ENCODE data around the gene C19orf47.

C19orf47 gene

DNA sequence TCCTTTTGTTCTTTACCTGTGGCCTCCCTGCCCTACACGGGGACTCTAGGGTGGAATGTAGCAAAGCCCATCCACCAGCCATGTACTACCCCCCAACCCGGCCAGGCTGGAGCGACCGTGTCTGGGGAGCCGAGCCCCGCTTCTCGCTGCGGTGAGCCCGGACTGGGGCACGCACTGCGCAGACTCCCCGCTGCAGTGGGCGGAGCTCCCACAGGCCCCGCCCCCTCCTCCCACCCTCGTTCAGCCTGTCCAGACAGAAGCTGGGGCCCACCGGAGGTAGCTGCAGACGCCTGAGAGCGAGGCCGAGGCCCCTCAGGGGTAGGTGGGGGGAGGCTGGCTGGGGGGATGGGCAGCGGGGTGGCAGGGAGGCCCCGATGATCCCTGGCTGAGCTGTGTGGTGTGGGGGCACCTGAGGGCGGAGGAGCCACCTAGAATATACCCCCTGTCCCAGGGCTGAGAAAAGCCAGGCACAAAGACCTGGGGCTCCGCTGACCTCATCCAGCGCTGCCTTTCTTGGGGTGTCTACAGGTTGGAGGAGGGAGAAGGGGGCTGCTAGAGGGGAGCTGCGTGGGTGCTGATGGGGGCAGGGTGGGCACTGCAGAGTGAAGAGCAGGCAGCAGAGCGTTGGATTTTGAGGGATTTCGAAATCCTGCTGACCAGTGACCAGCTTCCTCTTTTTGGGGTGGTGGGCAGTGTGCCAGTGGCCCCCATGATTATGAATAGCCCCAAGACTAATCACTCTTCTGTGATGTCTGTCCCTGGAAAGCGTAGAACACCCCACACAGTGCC, 17.6 kb upstream of the C19orf47 start:
- ATAC-seq: peak; percentile 96
- no peak for TF ChIP-seq OSR1 (CRISPR knock-in tag; IDR thresholded peaks at IDR 0.05)
- no peak for TF ChIP-seq ZNF565 (CRISPR knock-in tag; conservative IDR thresholded peaks at IDR 0.05; ENCODE audit: low read depth)

DNA sequence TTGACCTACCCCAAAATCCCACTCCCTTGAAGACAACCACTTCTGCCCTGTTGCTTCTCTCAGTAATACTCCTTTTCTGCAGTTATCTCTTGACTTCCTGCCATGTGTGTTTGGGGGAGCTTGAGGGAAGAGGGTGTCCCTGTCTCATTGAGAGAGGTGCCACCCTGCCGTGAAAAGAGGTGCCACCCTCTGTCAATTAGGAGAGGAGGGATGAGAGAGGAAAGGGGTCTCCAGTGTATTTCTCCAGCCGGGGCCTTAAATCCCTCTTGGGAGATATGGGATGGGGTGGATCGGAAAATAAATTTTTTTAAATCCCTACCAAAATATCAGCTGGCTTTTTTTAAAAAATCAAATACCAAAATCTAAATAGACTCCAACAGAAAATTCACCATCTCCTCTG, 16.8 kb upstream of the C19orf47 start:
- TF ChIP-seq ZNF565 (CRISPR knock-in tag; conservative IDR thresholded peaks at IDR 0.05; ENCODE audit: low read depth) (no peak), OSR1 (CRISPR knock-in tag; IDR thresholded peaks at IDR 0.05) (no peak), ZNF8 (CRISPR knock-in tag; IDR thresholded peaks at IDR 0.05) (no peak), ZFP30 (CRISPR knock-in tag; IDR thresholded peaks at IDR 0.05) (no peak), TOX (CRISPR knock-in tag; IDR thresholded peaks at IDR 0.05; ENCODE audit: borderline replicate concordance) (no peak), ARNTL (CRISPR knock-in tag; IDR thresholded peaks at IDR 0.05; ENCODE audit: borderline replicate concordance, low read depth) (no peak), RARB (CRISPR knock-in tag; IDR thresholded peaks at IDR 0.05) (no peak), GLIS3 (CRISPR knock-in tag; IDR thresholded peaks at IDR 0.05) (no peak), TCF4 (CRISPR knock-in tag; IDR thresholded peaks at IDR 0.05; ENCODE audit: borderline replicate concordance) (no peak), ISL1 (CRISPR knock-in tag; IDR thresholded peaks at IDR 0.05) (no peak), ESRRG (CRISPR knock-in tag; IDR thresholded peaks at IDR 0.05) (no peak), ZFP3 (CRISPR knock-in tag; IDR thresholded peaks at IDR 0.05) (no peak), SNAI2 (CRISPR knock-in tag; IDR thresholded peaks at IDR 0.05) (no peak), BACH2 (CRISPR knock-in tag; IDR thresholded peaks at IDR 0.05; ENCODE audit: borderline replicate concordance) (no peak), ZC3H10 (CRISPR knock-in tag; IDR thresholded peaks at IDR 0.05) (no peak)
- TF ChIP-seq, protein P1, sequence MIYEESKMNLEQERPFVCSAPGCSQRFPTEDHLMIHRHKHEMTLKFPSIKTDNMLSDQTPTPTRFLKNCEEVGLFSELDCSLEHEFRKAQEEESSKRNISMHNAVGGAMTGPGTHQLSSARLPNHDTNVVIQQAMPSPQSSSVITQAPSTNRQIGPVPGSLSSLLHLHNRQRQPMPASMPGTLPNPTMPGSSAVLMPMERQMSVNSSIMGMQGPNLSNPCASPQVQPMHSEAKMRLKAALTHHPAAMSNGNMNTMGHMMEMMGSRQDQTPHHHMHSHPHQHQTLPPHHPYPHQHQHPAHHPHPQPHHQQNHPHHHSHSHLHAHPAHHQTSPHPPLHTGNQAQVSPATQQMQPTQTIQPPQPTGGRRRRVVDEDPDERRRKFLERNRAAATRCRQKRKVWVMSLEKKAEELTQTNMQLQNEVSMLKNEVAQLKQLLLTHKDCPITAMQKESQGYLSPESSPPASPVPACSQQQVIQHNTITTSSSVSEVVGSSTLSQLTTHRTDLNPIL (CRISPR knock-in tag; IDR thresholded peaks at IDR 0.05; ENCODE audit: low read depth): no peak
- TF ChIP-seq, protein P2, sequence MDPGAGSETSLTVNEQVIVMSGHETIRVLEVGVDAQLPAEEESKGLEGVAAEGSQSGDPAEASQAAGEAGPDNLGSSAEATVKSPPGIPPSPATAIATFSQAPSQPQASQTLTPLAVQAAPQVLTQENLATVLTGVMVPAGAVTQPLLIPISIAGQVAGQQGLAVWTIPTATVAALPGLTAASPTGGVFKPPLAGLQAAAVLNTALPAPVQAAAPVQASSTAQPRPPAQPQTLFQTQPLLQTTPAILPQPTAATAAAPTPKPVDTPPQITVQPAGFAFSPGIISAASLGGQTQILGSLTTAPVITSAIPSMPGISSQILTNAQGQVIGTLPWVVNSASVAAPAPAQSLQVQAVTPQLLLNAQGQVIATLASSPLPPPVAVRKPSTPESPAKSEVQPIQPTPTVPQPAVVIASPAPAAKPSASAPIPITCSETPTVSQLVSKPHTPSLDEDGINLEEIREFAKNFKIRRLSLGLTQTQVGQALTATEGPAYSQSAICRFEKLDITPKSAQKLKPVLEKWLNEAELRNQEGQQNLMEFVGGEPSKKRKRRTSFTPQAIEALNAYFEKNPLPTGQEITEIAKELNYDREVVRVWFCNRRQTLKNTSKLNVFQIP (CRISPR knock-in tag; IDR thresholded peaks at IDR 0.05; ENCODE audit: borderline replicate concordance, low read depth): no peak
- TF ChIP-seq, protein P3, sequence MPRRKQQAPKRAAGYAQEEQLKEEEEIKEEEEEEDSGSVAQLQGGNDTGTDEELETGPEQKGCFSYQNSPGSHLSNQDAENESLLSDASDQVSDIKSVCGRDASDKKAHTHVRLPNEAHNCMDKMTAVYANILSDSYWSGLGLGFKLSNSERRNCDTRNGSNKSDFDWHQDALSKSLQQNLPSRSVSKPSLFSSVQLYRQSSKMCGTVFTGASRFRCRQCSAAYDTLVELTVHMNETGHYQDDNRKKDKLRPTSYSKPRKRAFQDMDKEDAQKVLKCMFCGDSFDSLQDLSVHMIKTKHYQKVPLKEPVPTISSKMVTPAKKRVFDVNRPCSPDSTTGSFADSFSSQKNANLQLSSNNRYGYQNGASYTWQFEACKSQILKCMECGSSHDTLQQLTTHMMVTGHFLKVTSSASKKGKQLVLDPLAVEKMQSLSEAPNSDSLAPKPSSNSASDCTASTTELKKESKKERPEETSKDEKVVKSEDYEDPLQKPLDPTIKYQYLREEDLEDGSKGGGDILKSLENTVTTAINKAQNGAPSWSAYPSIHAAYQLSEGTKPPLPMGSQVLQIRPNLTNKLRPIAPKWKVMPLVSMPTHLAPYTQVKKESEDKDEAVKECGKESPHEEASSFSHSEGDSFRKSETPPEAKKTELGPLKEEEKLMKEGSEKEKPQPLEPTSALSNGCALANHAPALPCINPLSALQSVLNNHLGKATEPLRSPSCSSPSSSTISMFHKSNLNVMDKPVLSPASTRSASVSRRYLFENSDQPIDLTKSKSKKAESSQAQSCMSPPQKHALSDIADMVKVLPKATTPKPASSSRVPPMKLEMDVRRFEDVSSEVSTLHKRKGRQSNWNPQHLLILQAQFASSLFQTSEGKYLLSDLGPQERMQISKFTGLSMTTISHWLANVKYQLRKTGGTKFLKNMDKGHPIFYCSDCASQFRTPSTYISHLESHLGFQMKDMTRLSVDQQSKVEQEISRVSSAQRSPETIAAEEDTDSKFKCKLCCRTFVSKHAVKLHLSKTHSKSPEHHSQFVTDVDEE (CRISPR knock-in tag; IDR thresholded peaks at IDR 0.05): no peak
- TF ChIP-seq, protein P4, sequence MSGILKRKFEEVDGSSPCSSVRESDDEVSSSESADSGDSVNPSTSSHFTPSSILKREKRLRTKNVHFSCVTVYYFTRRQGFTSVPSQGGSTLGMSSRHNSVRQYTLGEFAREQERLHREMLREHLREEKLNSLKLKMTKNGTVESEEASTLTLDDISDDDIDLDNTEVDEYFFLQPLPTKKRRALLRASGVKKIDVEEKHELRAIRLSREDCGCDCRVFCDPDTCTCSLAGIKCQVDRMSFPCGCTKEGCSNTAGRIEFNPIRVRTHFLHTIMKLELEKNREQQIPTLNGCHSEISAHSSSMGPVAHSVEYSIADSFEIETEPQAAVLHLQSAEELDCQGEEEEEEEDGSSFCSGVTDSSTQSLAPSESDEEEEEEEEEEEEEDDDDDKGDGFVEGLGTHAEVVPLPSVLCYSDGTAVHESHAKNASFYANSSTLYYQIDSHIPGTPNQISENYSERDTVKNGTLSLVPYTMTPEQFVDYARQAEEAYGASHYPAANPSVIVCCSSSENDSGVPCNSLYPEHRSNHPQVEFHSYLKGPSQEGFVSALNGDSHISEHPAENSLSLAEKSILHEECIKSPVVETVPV (CRISPR knock-in tag; IDR thresholded peaks at IDR 0.05): no peak
- no peak for ATAC-seq

DNA sequence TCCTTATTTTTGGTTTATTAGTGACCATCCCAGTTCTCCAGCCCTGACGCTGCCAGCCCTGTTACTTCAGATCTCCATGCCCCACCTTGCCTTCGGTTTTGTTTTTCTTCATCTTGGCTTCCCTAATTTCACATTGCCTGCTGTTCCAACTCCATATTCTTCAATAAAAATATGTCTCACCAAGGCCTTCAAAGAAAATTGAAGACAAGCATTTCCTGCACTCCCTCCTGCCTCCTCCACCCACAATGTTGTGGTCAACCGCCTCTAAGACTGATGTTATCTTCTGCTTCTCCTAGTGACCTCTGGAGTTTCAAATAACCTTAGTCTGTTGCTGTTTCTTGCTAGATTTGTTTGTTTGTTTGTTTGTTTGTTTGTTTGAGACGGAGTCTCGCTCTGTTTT, 14.9 kb upstream of the C19orf47 start:
- TF ChIP-seq OSR1 (CRISPR knock-in tag; IDR thresholded peaks at IDR 0.05): no peak
- TF ChIP-seq ZNF8 (CRISPR knock-in tag; IDR thresholded peaks at IDR 0.05): no peak
- no peak for TF ChIP-seq ISL1 (CRISPR knock-in tag; IDR thresholded peaks at IDR 0.05)
- no peak for TF ChIP-seq ARNTL (CRISPR knock-in tag; IDR thresholded peaks at IDR 0.05; ENCODE audit: borderline replicate concordance, low read depth)
- TF ChIP-seq BACH2 (CRISPR knock-in tag; IDR thresholded peaks at IDR 0.05; ENCODE audit: borderline replicate concordance): no peak
- TF ChIP-seq CSDC2 (CRISPR knock-in tag; IDR thresholded peaks at IDR 0.05): no peak
- no peak for TF ChIP-seq ZNF565 (CRISPR knock-in tag; conservative IDR thresholded peaks at IDR 0.05; ENCODE audit: low read depth)
- TF ChIP-seq, protein P5, sequence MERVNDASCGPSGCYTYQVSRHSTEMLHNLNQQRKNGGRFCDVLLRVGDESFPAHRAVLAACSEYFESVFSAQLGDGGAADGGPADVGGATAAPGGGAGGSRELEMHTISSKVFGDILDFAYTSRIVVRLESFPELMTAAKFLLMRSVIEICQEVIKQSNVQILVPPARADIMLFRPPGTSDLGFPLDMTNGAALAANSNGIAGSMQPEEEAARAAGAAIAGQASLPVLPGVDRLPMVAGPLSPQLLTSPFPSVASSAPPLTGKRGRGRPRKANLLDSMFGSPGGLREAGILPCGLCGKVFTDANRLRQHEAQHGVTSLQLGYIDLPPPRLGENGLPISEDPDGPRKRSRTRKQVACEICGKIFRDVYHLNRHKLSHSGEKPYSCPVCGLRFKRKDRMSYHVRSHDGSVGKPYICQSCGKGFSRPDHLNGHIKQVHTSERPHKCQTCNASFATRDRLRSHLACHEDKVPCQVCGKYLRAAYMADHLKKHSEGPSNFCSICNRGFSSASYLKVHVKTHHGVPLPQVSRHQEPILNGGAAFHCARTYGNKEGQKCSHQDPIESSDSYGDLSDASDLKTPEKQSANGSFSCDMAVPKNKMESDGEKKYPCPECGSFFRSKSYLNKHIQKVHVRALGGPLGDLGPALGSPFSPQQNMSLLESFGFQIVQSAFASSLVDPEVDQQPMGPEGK (CRISPR knock-in tag; IDR thresholded peaks at IDR 0.05; ENCODE audit: borderline replicate concordance): no peak
- no peak for TF ChIP-seq ZFP3 (CRISPR knock-in tag; IDR thresholded peaks at IDR 0.05)
- no peak for TF ChIP-seq ZFP30 (CRISPR knock-in tag; IDR thresholded peaks at IDR 0.05)
- TF ChIP-seq RARB (CRISPR knock-in tag; IDR thresholded peaks at IDR 0.05): no peak
- TF ChIP-seq, protein P2 (CRISPR knock-in tag; IDR thresholded peaks at IDR 0.05; ENCODE audit: borderline replicate concordance, low read depth): no peak
- TF ChIP-seq ZNF70 (CRISPR knock-in tag; IDR thresholded peaks at IDR 0.05): no peak
- TF ChIP-seq SNAI2 (CRISPR knock-in tag; IDR thresholded peaks at IDR 0.05): no peak
- TF ChIP-seq, protein P1 (CRISPR knock-in tag; IDR thresholded peaks at IDR 0.05; ENCODE audit: low read depth): no peak
- TF ChIP-seq PPARA (CRISPR knock-in tag; IDR thresholded peaks at IDR 0.05; ENCODE audit: borderline replicate concordance): no peak
- ATAC-seq: no peak
